Colonic mucosa (tissue), 4 donors: Measurements from ENCODE around the gene DHX57. TPM values are rescaled to one million over a fixed set of nuclear protein-coding genes. Genes with fewer than 3 reads are reported as not detected.
A peak's percentile ranks its signal among the peaks of the same experiment; 100 is the strongest.

Source experiments
- DNase-seq: peaks from one replicate; pipeline ENCODE4 v3.0.0-alpha.2; 2020
- H3K27ac ChIP-seq: fragments of 200-600 bp; one replicate; pipeline ENCODE4 v1.8.0; 2021
- H3K27me3 ChIP-seq: fragments of 200-600 bp; one replicate; pipeline ENCODE4 v1.8.0; 2021
- H3K36me3 ChIP-seq: fragments of 200-600 bp; one replicate; pipeline ENCODE4 v1.8.0; 2021
- H3K4me1 ChIP-seq: fragments of 200-600 bp; one replicate; pipeline ENCODE4 v1.8.0; 2021; ENCODE audit warnings: mild to moderate bottlenecking
- H3K4me3 ChIP-seq: fragments of 200-600 bp; one replicate; pipeline ENCODE4 v1.8.0; 2021
- H3K9ac ChIP-seq, 2 donors: one replicate each; pipeline ENCODE4 v1.7.0; 2013; ENCODE audit warnings: control low read depth in 2 of 2, low read depth in 2 of 2, low read length in 2 of 2
- H3K9me3 ChIP-seq: fragments of 200-600 bp; one replicate; pipeline ENCODE4 v1.8.0; 2021
- intact Hi-C: fragments of 100-400 bp; cut with DNase I; formaldehyde crosslinking; loops from one replicate; pipeline ENCODE4 v1.14.1; 2022
- total RNA-seq, 2 donors: library from RNA; stranded (reverse); fragmentation: NEBNext Ultra II Directional in 1 of 2; extraction: Animal tissue kit (Norgen Biotek cat#: 25700) in 1 of 2; gene quantifications; one replicate each; pipeline ENCODE4 v1.2.1, GENCODE V29; 2021
- TF ChIP-seq, protein P1 (sequence below): fragments of 200-600 bp; IDR thresholded peaks from one replicate; pipeline ENCODE4 v1.8.0; 2022; ENCODE audit warnings: antibody characterized with exemption, mild to moderate bottlenecking
- donor health status: healthy.
- donor health status: DM: no; HTN: no; CAD: no.
- donor health status: DM: no; HTN: no; CAD: no.

The DHX57 gene, protein sequence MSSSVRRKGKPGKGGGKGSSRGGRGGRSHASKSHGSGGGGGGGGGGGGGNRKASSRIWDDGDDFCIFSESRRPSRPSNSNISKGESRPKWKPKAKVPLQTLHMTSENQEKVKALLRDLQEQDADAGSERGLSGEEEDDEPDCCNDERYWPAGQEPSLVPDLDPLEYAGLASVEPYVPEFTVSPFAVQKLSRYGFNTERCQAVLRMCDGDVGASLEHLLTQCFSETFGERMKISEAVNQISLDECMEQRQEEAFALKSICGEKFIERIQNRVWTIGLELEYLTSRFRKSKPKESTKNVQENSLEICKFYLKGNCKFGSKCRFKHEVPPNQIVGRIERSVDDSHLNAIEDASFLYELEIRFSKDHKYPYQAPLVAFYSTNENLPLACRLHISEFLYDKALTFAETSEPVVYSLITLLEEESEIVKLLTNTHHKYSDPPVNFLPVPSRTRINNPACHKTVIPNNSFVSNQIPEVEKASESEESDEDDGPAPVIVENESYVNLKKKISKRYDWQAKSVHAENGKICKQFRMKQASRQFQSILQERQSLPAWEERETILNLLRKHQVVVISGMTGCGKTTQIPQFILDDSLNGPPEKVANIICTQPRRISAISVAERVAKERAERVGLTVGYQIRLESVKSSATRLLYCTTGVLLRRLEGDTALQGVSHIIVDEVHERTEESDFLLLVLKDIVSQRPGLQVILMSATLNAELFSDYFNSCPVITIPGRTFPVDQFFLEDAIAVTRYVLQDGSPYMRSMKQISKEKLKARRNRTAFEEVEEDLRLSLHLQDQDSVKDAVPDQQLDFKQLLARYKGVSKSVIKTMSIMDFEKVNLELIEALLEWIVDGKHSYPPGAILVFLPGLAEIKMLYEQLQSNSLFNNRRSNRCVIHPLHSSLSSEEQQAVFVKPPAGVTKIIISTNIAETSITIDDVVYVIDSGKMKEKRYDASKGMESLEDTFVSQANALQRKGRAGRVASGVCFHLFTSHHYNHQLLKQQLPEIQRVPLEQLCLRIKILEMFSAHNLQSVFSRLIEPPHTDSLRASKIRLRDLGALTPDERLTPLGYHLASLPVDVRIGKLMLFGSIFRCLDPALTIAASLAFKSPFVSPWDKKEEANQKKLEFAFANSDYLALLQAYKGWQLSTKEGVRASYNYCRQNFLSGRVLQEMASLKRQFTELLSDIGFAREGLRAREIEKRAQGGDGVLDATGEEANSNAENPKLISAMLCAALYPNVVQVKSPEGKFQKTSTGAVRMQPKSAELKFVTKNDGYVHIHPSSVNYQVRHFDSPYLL (N-terminal part only)
- 10 to 100 TPM in 1 of 2 donors, 1 to 10 TPM in 1; 7.9 to 14.7 TPM for total RNA-seq

DNA sequence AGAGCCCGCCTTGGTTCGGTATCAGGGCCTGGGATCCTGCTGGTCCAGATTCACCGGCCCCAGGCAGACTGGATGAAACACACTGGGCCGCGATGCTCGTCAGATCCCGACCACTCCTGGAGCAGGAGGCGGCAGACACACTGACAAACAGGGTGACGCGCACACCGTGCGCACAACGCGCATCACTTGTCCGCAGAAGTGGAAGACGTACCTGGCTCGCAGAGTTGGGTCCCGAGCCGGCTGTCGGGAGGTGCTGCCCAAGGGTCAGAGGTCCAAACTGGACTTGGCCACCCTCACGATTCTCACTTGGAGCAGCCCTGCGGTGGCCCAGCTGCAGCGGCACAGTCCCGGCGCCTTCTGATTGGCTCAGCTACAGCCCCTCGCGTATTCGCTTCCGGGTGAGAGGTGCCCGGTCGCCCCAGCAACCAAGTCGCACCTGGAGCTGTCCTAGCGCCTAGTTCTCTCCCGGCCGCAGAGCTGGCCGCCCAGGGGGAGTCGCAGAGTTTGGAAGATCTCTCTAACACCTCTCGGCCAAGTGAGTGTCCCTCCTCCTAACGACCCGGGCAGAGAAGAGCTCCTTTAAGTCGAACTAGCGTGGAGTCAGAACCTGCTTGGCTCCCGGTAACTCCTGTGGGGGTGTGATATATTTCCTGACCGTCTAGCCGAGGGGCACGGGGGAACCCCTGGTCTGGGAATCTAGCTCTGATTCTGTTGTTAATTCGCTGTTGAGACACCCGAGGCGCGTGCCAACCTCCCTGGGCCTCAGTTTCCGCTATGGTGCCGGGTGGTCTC is at the start of gene DHX57, which contains the start of gene MORN2:
TSS of gene DHX57 (minus strand) at position 359 of the 792 bp plus-strand sequence. CDS start 7,529 bp downstream, outside the sequence.
TSS of gene MORN2 (plus strand) at position 401 of the 792 bp plus-strand sequence.
- H3K27ac ChIP-seq, result peak within 1 kb of the TSS; percentile 42
- peak within 1 kb of the TSS; percentile 86 for H3K4me3 ChIP-seq
- peak; percentile 93 for DNase-seq
- no peaks in the 10 kb centered on the region for H3K9me3 ChIP-seq
- TF ChIP-seq, protein P1, sequence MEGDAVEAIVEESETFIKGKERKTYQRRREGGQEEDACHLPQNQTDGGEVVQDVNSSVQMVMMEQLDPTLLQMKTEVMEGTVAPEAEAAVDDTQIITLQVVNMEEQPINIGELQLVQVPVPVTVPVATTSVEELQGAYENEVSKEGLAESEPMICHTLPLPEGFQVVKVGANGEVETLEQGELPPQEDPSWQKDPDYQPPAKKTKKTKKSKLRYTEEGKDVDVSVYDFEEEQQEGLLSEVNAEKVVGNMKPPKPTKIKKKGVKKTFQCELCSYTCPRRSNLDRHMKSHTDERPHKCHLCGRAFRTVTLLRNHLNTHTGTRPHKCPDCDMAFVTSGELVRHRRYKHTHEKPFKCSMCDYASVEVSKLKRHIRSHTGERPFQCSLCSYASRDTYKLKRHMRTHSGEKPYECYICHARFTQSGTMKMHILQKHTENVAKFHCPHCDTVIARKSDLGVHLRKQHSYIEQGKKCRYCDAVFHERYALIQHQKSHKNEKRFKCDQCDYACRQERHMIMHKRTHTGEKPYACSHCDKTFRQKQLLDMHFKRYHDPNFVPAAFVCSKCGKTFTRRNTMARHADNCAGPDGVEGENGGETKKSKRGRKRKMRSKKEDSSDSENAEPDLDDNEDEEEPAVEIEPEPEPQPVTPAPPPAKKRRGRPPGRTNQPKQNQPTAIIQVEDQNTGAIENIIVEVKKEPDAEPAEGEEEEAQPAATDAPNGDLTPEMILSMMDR, result no peak
- intact Hi-C loops, result no loop called here
- H3K27me3 ChIP-seq, result no peaks in the 10 kb centered on the region
- no peaks in the 10 kb centered on the region for H3K4me1 ChIP-seq
- H3K9ac ChIP-seq, result peak within 1 kb of the TSS; percentile 76 to 79
- H3K36me3 ChIP-seq, result no peaks in the 10 kb centered on the region

DNA sequence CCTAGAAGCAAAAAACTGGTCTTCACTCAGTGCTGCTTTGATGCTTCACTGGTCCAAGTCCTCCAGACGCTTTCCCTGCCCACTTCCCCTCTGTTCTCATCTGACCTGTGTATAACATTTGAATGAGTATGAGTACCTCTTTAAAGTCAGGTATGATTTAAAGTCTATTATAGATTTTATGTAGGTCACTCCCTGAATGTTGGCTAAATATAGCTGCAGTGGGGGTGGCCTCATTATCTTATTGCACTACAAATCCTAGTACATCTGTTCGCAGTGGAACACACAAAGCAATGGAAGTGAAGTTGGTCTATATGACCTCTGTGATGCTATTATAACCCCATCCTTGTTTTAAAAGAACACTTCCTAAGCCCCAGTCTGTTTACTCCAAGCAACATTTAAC is 47.2 kb upstream of the DHX57 start:
- intact Hi-C loops, result no loop called here
- Histone ChIP-seq H3K36me3 (no peaks in the 10 kb centered on the region), H3K9me3 (no peaks in the 10 kb centered on the region), H3K4me3 (no peak overlapping the region), H3K27me3 (no peaks in the 10 kb centered on the region), H3K9ac (no peak overlapping the region), H3K27ac (no peak overlapping the region), H3K4me1 (no peaks in the 10 kb centered on the region)
- TF ChIP-seq, protein P1, result no peak
- no peak for DNase-seq

DNA sequence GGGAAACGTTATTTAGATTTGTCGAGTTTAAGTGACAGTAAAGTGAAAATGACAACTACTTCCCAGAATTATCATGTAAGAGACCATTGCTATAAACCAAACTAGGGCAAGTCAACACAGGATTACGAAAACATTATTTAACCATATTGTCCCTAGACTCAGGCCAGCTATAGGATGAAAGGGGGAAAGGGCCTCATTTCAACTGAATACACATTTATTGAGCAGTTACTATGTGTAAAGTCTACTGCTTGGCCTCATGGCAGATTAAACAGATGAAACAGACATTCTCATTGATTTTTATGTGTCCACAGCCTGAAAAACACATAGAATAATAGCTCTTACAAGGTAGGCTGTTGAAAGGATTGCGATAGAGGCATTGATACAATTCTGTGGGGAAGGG is 46.7 kb upstream of the DHX57 start:
- TF ChIP-seq, protein P1, result no peak
- no peak overlapping the region for H3K9ac ChIP-seq
- H3K4me3 ChIP-seq, result no peak overlapping the region

DNA sequence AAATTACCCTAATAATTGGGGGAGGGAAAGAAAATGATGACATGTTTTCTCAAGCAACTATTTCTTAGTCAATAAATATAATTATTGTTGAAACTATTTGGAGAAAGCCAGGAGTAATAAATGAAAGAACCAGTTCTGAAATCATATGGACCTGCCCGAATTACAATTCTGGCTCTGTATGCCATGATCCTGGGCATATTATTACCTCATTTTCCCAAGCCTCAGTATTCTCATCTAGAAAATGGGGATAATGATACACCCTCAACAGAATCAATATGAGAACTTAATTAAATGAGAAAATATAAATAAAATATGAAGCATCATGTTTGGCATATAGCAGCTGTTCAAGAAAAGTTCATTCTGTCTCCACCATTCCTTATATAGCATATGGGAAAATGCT is 36.9 kb upstream of the DHX57 start:
- H3K4me1 ChIP-seq, result no peaks in the 10 kb centered on the region
- H3K4me3 ChIP-seq, result no peak overlapping the region
- DNase-seq, result no peak
- no peak overlapping the region for H3K9ac ChIP-seq
- no peaks in the 10 kb centered on the region for H3K27me3 ChIP-seq
- TF ChIP-seq, protein P1, result no peak
- intact Hi-C loops, result no loop called here
- H3K9me3 ChIP-seq, result no peaks in the 10 kb centered on the region
- no peak overlapping the region for H3K27ac ChIP-seq
- H3K36me3 ChIP-seq, result no peaks in the 10 kb centered on the region

More for the DNA sequence above, 46.7 kb upstream of the DHX57 start:
- H3K4me1 ChIP-seq, result no peaks in the 10 kb centered on the region
- intact Hi-C loops, result no loop called here
- H3K27me3 ChIP-seq, result no peaks in the 10 kb centered on the region
- no peaks in the 10 kb centered on the region for H3K9me3 ChIP-seq
- H3K36me3 ChIP-seq, result no peaks in the 10 kb centered on the region
- DNase-seq, result no peak
- no peak overlapping the region for H3K27ac ChIP-seq
